Activated CD8-positive, alpha-beta T cell treated with anti-CD3 and anti-CD28 coated beads for 36 hours (primary cell): ENCODE data around the gene RAB27B. TPM values are rescaled to one million over a fixed set of nuclear protein-coding genes. Genes with fewer than 3 reads are reported as not detected.

Source experiments
- ATAC-seq: fragments of 200-7000 bp; cut with Tn5 transposase; one replicate; pipeline ENCODE4 v1.10.0; 2021; ENCODE audit warnings: mild to moderate bottlenecking, moderate library complexity
- CTCF ChIA-PET: fragments of 350-600 bp; sonication (Branson Sonifier 250); formaldehyde crosslinking; loops from one replicate; lab custom pipeline; 2021; ENCODE audit warnings: antibody characterized with exemption; lab: Charles Lee
- POLR2A ChIA-PET: fragments of 350-600 bp; sonication (Branson Sonifier 250); formaldehyde crosslinking; loops from one replicate; lab custom pipeline; 2021; ENCODE audit warnings: antibody characterized with exemption; lab: Charles Lee
- DNase-seq: peaks from one replicate; pipeline ENCODE4 v3.0.0-alpha.2; 2020
- H3K27ac Mint-ChIP-seq: one replicate; pipeline ENCODE4 v1.8.0; 2021; ENCODE audit warnings: mild to moderate bottlenecking, mixed read lengths
- H3K27me3 Mint-ChIP-seq: one replicate; pipeline ENCODE4 v1.8.0; 2021; ENCODE audit warnings: mixed read lengths
- H3K36me3 Mint-ChIP-seq: one replicate; pipeline ENCODE4 v1.8.0; 2021; ENCODE audit warnings: low read depth, mixed read lengths
- H3K4me1 Mint-ChIP-seq: one replicate; pipeline ENCODE4 v1.8.0; 2021; ENCODE audit warnings: low read depth, mixed read lengths
- H3K4me3 Mint-ChIP-seq: one replicate; pipeline ENCODE4 v1.8.0; 2021; ENCODE audit warnings: mild to moderate bottlenecking, moderate library complexity, mixed read lengths
- H3K9me3 Mint-ChIP-seq: one replicate; pipeline ENCODE4 v1.8.0; 2021; ENCODE audit warnings: mixed read lengths
- CTCF ChIP-seq: fragments of 200-600 bp; IDR thresholded peaks from one replicate; pipeline ENCODE4 v1.8.0; 2022; ENCODE audit warnings: antibody characterized with exemption, mild to moderate bottlenecking
- intact Hi-C: fragments of 100-400 bp; cut with micrococcal nuclease; formaldehyde crosslinking; loops from one replicate; pipeline ENCODE4 v1.10.0; 2022
- total RNA-seq, 2 experiments: library from RNA; stranded (reverse); gene quantifications; one replicate each; pipeline ENCODE4 v1.2.3, GENCODE V29; 2021

Gene RAB27B
- total RNA-seq, 2 experiments from 2014 or later = not detected

- no peak for ATAC-seq
- intact Hi-C loops = no loop called here
- Mint-ChIP-seq H3K9me3 (no peaks in the 10 kb centered on the region), H3K4me3 (no peak overlapping the region), H3K27me3 (peaks cover 2% of the 10 kb centered on the region), H3K36me3 (no peaks in the 10 kb centered on the region), H3K4me1 (peaks cover 6% of the 10 kb centered on the region), H3K27ac (no peak overlapping the region)
- no peak for DNase-seq
- ChIA-PET POLR2A (interaction anchor here (0.6 kb wide), 1 partner anchor 82 kb away, joined by 5 read pairs; no protein-coding TSS in a partner anchor), CTCF (no interaction called here)
- TF ChIP-seq CTCF = no peak
These were observed 29.2 kb downstream of the RAB27B start for GRCh38 chr18:54857499-54857898.

GRCh38 chr18:54859667-54860421 is 31.6 kb downstream of the RAB27B start:
- intact Hi-C loops = no loop called here
- Mint-ChIP-seq H3K27ac (no peak overlapping the region), H3K4me1 (no peaks in the 10 kb centered on the region), H3K27me3 (no peaks in the 10 kb centered on the region), H3K9me3 (no peaks in the 10 kb centered on the region), H3K4me3 (no peak overlapping the region), H3K36me3 (no peaks in the 10 kb centered on the region)
- DNase-seq = no peak
- no peak for TF ChIP-seq CTCF
- ChIA-PET POLR2A (no interaction called here), CTCF (no interaction called here)
- ATAC-seq = no peak

- no peak overlapping the region for H3K4me3 Mint-ChIP-seq
- H3K36me3 Mint-ChIP-seq = no peaks in the 10 kb centered on the region
- CTCF ChIA-PET = no interaction called here
- no peaks in the 10 kb centered on the region for H3K4me1 Mint-ChIP-seq
- ATAC-seq = no peak
- no peak for DNase-seq
- H3K9me3 Mint-ChIP-seq = no peaks in the 10 kb centered on the region
- no peaks in the 10 kb centered on the region for H3K27me3 Mint-ChIP-seq
- POLR2A ChIA-PET = no interaction called here
- TF ChIP-seq CTCF = no peak
- no peak overlapping the region for H3K27ac Mint-ChIP-seq
- intact Hi-C loops = no loop called here
These were observed 32.7 kb downstream of the RAB27B start for GRCh38 chr18:54860941-54861340.

- no peaks in the 10 kb centered on the region for H3K9me3 Mint-ChIP-seq
- ChIA-PET CTCF (no interaction called here), POLR2A (no interaction called here)
- TF ChIP-seq CTCF = no peak
- intact Hi-C loops = no loop called here
- no peaks in the 10 kb centered on the region for H3K36me3 Mint-ChIP-seq
- H3K4me1 Mint-ChIP-seq = no peaks in the 10 kb centered on the region
- no peak overlapping the region for H3K4me3 Mint-ChIP-seq
- no peak for DNase-seq
- H3K27me3 Mint-ChIP-seq = peaks cover 2% of the 10 kb centered on the region
- ATAC-seq = no peak
- H3K27ac Mint-ChIP-seq = no peak overlapping the region
These were observed 38.9 kb downstream of the RAB27B start for GRCh38 chr18:54867131-54867530.

GRCh38 chr18:54871231-54871630 is 43.0 kb downstream of the RAB27B start:
- no peak for DNase-seq
- Mint-ChIP-seq H3K4me1 (no peaks in the 10 kb centered on the region), H3K27ac (no peak overlapping the region), H3K36me3 (no peaks in the 10 kb centered on the region), H3K9me3 (no peaks in the 10 kb centered on the region), H3K27me3 (peaks cover 2% of the 10 kb centered on the region), H3K4me3 (no peak overlapping the region)
- ChIA-PET POLR2A (no interaction called here), CTCF (no interaction called here)
- no peak for TF ChIP-seq CTCF
- intact Hi-C loops = no loop called here
- no peak for ATAC-seq
